Fibroblast of villous mesenchyme (primary cell): Measurements from ENCODE around the gene INSRR. TPM values are rescaled to one million over a fixed set of nuclear protein-coding genes. Genes with fewer than 3 reads are reported as not detected.

Experiments
- DNase-seq: peaks from one replicate; pipeline ENCODE4 v3.0.0-alpha.2; 2010; ENCODE audit warnings: low read depth
- H3K4me3 ChIP-seq: 2 replicates; pipeline ENCODE4 v1.5.1; 2011; ENCODE audit warnings: low read depth, mild to moderate bottlenecking, low read length
- total RNA-seq: library from RNA; depleted of rRNA; stranded (reverse); fragments of >200 nt; gene quantifications from 2 replicates; pipeline ENCODE4 v1.2.3, GENCODE V29; 2012
- TF ChIP-seq, protein P1 (sequence below): IDR thresholded peaks from 2 replicates; pipeline ENCODE4 v1.5.1; 2012; ENCODE audit warnings: low read depth, mild to moderate bottlenecking, low read length; ENCODE audit not compliant: insufficient read depth

Gene INSRR
- total RNA-seq, 1 donor: not detected

DNA sequence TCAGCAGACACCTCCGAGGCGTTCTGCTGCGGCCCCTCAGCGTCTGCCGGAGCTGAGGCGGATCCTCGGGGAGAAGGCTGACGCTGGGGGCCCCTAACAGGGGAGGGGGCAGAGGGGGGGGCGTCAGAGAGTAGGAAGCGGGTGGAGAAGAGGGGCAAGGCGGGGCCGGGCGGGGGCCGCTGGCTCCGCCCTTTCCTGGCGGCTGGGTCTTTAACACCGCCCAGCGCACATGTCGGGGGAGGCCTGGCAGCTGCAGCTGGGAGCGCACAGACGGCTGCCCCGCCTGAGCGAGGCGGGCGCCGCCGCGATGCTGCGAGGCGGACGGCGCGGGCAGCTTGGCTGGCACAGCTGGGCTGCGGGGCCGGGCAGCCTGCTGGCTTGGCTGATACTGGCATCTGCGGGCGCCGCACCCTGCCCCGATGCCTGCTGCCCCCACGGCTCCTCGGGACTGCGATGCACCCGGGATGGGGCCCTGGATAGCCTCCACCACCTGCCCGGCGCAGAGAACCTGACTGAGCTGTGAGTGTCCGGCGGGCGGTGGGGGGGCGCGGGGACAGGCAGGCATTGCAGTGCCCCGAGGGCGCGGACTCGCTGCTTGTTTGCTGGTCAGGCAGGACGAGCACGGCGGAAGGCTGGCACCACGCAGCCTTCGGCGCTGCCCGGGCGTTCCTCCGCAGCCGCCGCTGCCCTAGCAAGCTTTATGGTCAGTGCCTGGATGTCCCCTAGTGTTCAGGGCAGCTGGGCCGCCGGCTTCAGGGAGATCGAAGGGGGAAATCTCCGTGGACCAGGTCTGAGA, 1.9 kb upstream of the INSRR start, which contains the start of gene NTRK1:
Gene NTRK1 (plus strand): TSS at position 238 of the 796 bp plus-strand sequence. CDS start 70 bp downstream, at position 308.
- H3K4me3 ChIP-seq: peak within 1 kb of the TSS; percentile 54
- peak; percentile 29 for DNase-seq
- TF ChIP-seq, protein P1, sequence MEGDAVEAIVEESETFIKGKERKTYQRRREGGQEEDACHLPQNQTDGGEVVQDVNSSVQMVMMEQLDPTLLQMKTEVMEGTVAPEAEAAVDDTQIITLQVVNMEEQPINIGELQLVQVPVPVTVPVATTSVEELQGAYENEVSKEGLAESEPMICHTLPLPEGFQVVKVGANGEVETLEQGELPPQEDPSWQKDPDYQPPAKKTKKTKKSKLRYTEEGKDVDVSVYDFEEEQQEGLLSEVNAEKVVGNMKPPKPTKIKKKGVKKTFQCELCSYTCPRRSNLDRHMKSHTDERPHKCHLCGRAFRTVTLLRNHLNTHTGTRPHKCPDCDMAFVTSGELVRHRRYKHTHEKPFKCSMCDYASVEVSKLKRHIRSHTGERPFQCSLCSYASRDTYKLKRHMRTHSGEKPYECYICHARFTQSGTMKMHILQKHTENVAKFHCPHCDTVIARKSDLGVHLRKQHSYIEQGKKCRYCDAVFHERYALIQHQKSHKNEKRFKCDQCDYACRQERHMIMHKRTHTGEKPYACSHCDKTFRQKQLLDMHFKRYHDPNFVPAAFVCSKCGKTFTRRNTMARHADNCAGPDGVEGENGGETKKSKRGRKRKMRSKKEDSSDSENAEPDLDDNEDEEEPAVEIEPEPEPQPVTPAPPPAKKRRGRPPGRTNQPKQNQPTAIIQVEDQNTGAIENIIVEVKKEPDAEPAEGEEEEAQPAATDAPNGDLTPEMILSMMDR: no peak

DNA sequence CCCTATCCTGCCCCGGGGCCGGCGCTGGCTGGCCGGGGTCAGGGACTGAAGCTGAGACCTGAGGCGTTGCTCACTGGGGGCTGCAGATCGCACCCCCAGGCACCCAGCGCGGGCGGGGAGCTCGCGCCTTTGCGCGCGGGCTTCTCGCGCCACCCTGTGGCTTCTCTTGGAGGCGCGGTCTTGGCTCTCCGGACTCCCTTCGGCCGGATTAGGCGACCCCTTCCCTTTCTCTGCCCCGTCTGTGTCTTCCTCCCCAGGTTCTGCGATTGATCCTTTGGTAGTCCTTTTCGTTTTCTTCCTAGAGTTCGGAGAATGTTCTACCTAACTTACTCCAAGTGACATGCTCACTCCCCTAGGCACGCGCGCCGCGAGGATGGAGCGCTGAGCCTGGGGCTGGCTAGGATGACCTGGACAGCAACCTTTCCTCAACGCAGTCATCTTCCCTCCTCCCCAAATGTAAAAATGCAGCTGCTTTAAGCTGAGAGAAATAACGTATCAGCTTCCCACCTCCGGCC, 1.3 kb upstream of the INSRR start:
- DNase-seq: peak; percentile 45
- H3K4me3 ChIP-seq: peak overlapping the region; percentile 54
- TF ChIP-seq, protein P1: peak; percentile 85

- peak overlapping the region; percentile 54 for H3K4me3 ChIP-seq
- peak; percentile 41 for DNase-seq
- TF ChIP-seq, protein P1: no peak
Observed at GRCh38 chr1:156859523-156860112, 701 bp upstream of the INSRR start.

DNA sequence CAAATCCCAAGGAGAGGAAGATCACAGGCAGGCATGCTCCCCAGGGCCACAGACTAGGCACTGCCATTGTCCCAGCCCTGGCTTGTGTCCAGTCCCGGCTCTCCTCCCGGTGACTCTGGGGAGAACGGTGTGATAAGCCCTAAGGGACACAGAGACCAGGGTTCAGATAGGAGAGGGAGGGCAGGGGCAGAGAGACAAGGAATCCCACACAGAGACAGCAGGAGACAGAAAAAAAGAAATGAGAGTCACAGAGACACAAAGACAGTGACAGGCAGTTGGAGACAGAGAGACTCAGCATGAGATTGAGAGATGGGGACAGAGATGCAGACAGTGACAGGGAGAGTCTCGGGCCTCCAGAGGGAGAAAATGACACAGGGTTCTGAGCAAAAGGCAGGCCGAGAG, 361 bp downstream of the INSRR start:
- no peak for DNase-seq
- H3K4me3 ChIP-seq: peak overlapping the region; percentile 15
- TF ChIP-seq, protein P1: no peak

GRCh38 chr1:156857532-156857931, 1.4 kb downstream of the INSRR start:
- H3K4me3 ChIP-seq: no peak overlapping the region
- TF ChIP-seq, protein P1: no peak
- DNase-seq: no peak

DNA sequence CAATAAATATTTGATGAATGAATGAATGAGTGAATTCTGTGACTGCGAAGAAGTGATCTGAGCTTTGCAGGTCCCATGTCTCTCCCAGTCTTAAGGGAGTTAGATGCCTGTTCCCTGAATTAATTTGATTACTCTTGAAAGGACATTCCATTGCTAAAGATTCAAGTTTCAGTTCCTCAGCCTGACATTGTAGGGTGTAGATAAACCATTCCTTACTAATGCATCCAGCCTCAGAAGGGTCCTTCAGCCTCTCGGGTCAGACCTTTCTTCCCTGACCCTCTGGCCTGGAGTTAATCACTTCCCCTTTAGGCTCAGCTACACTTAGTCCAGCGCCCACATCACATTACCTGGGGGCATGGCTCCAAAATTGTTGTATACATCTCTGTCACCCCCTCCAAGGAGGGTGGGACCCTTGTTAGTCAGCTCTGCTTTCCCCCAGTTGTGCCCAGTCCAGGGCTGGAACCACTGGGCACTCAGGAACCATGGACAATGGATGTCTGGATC, 2.6 kb downstream of the INSRR start:
- DNase-seq: no peak
- H3K4me3 ChIP-seq: no peak overlapping the region
- TF ChIP-seq, protein P1: no peak
